HepG2 (cell line): ENCODE results near the gene HAGHL. TPM values are rescaled to one million over a fixed set of nuclear protein-coding genes. Genes with fewer than 3 reads are reported as not detected.

Experiments used
- ARNT2 ChIP-seq: sonication (generic); formaldehyde crosslinking; IDR thresholded peaks from 2 replicates; pipeline ENCODE4 v1.8.0; 2022; ENCODE audit warnings: mild to moderate bottlenecking, low read depth, missing genetic modification reagents, moderate library complexity
- EP300 ChIP-seq, 3 experiments: sonication (generic) in 1 of 3; formaldehyde crosslinking in 1 of 3; IDR thresholded peaks; 2 replicates each; pipeline versions ENCODE4 v1.5.1 to v1.6.1; 2011 to 2020; ENCODE audit warnings: low read depth in 2 of 3, low read length in 2 of 3, borderline replicate concordance in 1 of 3, improper control_type of control experiment in 1 of 3, mild to moderate bottlenecking in 1 of 3, missing genetic modification reagents in 1 of 3, moderate library complexity in 1 of 3
- FOXC1 ChIP-seq: sonication (generic); formaldehyde crosslinking; IDR thresholded peaks from 2 replicates; pipeline ENCODE4 v1.8.0; 2022; ENCODE audit warnings: mild to moderate bottlenecking, missing genetic modification reagents, borderline replicate concordance
- FOXO1 ChIP-seq: sonication (generic); formaldehyde crosslinking; IDR thresholded peaks from 2 replicates; pipeline ENCODE4 v1.4.0; 2020; ENCODE audit warnings: missing genetic modification reagents
- GPN1 ChIP-seq: sonication (generic); formaldehyde crosslinking; IDR thresholded peaks from 2 replicates; pipeline ENCODE4 v1.5.1; 2020; ENCODE audit warnings: missing genetic modification reagents, borderline replicate concordance
- HES4 ChIP-seq: sonication (generic); formaldehyde crosslinking; IDR thresholded peaks from 2 replicates; pipeline ENCODE4 v1.9.0; 2021; ENCODE audit warnings: mild to moderate bottlenecking, missing genetic modification reagents, borderline replicate concordance
- HMGXB4 ChIP-seq, 2 experiments: sonication (generic) in 1 of 2; formaldehyde crosslinking in 1 of 2; IDR thresholded peaks; 2 replicates each; pipeline versions ENCODE4 v1.4.0 to v1.6.1; 2018 to 2020; ENCODE audit warnings: missing genetic modification reagents in 2 of 2, borderline replicate concordance in 1 of 2, low read depth in 1 of 2, mild to moderate bottlenecking in 1 of 2, missing biosample characterization in 1 of 2
- HOXA3 ChIP-seq: sonication (generic); formaldehyde crosslinking; IDR thresholded peaks from 2 replicates; pipeline ENCODE4 v1.5.0; 2020; ENCODE audit warnings: missing genetic modification reagents
- MAX ChIP-seq: IDR thresholded peaks from 2 replicates; pipeline ENCODE4 v1.6.1; 2012; ENCODE audit warnings: inconsistent platforms
- PHF20 ChIP-seq: sonication (generic); formaldehyde crosslinking; IDR thresholded peaks from 2 replicates; pipeline ENCODE4 v1.5.0; 2020; ENCODE audit warnings: mild to moderate bottlenecking, missing genetic modification reagents
- POGK ChIP-seq: sonication (generic); formaldehyde crosslinking; conservative IDR thresholded peaks from 2 replicates; pipeline ENCODE4 v1.8.0; 2022; ENCODE audit warnings: mild to moderate bottlenecking, moderate library complexity, missing genetic modification reagents
- RNF2 ChIP-seq: fragments of 450-650 bp; conservative IDR thresholded peaks from 2 replicates; pipeline ENCODE4 v1.6.1; 2016; ENCODE audit warnings: low read depth
- SMAD1 ChIP-seq: sonication (generic); formaldehyde crosslinking; IDR thresholded peaks from 2 replicates; pipeline ENCODE4 v1.4.0; 2020; ENCODE audit warnings: missing genetic modification reagents, low read depth, mild to moderate bottlenecking, borderline replicate concordance
- YY1 ChIP-seq: IDR thresholded peaks from 2 replicates; pipeline ENCODE4 v1.6.1; 2011; ENCODE audit warnings: low read length, low read depth, moderate library complexity, mild to moderate bottlenecking; ENCODE audit not compliant: insufficient read depth, insufficient replicate concordance
- ZFP41 ChIP-seq: sonication (generic); formaldehyde crosslinking; IDR thresholded peaks from 2 replicates; pipeline ENCODE4 v1.4.0; 2020; ENCODE audit warnings: mild to moderate bottlenecking, missing genetic modification reagents, borderline replicate concordance
- ZNF33A ChIP-seq: sonication (generic); formaldehyde crosslinking; IDR thresholded peaks from 2 replicates; pipeline ENCODE4 v1.5.1; 2020; ENCODE audit warnings: missing genetic modification reagents, mild to moderate bottlenecking, moderate library complexity, borderline replicate concordance
- ZNF619 ChIP-seq: sonication (generic); formaldehyde crosslinking; IDR thresholded peaks from 2 replicates; pipeline ENCODE4 v1.4.0; 2020; ENCODE audit warnings: mild to moderate bottlenecking, missing genetic modification reagents
- ZNF687 ChIP-seq: sonication (generic); formaldehyde crosslinking; IDR thresholded peaks from 2 replicates; pipeline ENCODE4 v1.5.1; 2020; ENCODE audit warnings: mild to moderate bottlenecking, missing genetic modification reagents, moderate library complexity
- polyA plus RNA-seq, 8 experiments: library from polyadenylated mRNA; depleted of rRNA in 3 of 8; stranded (reverse) in 7 of 8; unstranded in 1 of 8; fragments of >200 nt; fragmentation: Illumina TruSeq in 4 of 8; extraction: Trizol in 4 of 8; gene quantifications; 2 replicates each; pipeline versions ENCODE4 v1.2.1 to v1.2.3, GENCODE V29; 2011 to 2016; ENCODE audit warnings: low read depth in 4 of 8, missing spikeins in 1 of 8, mixed read lengths in 1 of 8; ENCODE audit not compliant: insufficient read depth in 1 of 8
- total RNA-seq, 5 experiments: library from RNA; depleted of rRNA; stranded (reverse); fragments of >200 nt; fragmentation: Illumina TruSeq; extraction: Trizol; gene quantifications; 2 replicates each; pipeline ENCODE4 v1.2.3, GENCODE V29; 2016; ENCODE audit warnings: low read depth in 1 of 5

Gene HAGHL
- total and polyA plus RNA-seq, 2 of the 13 experiments (the other 11 are each of a cell fraction or from before 2014, with no cell fraction given): 3.4 to 8.4 TPM

GRCh38 chr16:695355-696089 is 31.4 kb upstream of the HAGHL start (continued):
- TF ChIP-seq ARNT2 (CRISPR knock-in tag) (peak; percentile 71), SMAD1 (CRISPR knock-in tag) (peak; percentile 50; the same call in 1 of the 2 replicates), FOXO1 (CRISPR knock-in tag) (peak; percentile 40; the same call in 1 of the 2 replicates), POGK (peak; percentile 47; the same call in 1 of the 2 replicates), PHF20 (CRISPR knock-in tag) (0 out of 2 replicates have a peak, but pooled peaks have one; percentile 26), RNF2 (peak; percentile 84), ZNF619 (CRISPR knock-in tag) (0 out of 2 replicates have a peak, but pooled peaks have one; percentile 60), GPN1 (CRISPR knock-in tag) (peak; percentile 23; the same call in 1 of the 2 replicates), YY1 (peak; percentile 15), HOXA3 (CRISPR knock-in tag) (peak; percentile 55; the same call in 1 of the 2 replicates), FOXC1 (CRISPR knock-in tag) (peak; percentile 82; the same call in 1 of the 2 replicates), MAX (peak; percentile 94), EP300 (IDR thresholded peaks at IDR 0.05; ENCODE audit: low read depth in 2 of 2, low read length in 2 of 2) (no peak), EP300 (CRISPR knock-in tag; IDR thresholded peaks at IDR 0.05; ENCODE audit: borderline replicate concordance) (0 out of 2 replicates have a peak, but pooled peaks have one; percentile 36), ZNF687 (CRISPR knock-in tag) (peak; percentile 97), ZFP41 (peak; percentile 45; the same call in 1 of the 2 replicates), HMGXB4 (CRISPR knock-in tag; IDR thresholded peaks at IDR 0.05; ENCODE audit: borderline replicate concordance in 1 of 2, low read depth in 1 of 2) (0 out of 4 replicates have a peak, but pooled peaks of 1 of the 2 experiments have one; percentile 31), HES4 (CRISPR knock-in tag) (peak; percentile 85; the same call in 1 of the 2 replicates), ZNF33A (CRISPR knock-in tag) (no peak)
